HepG2 (cell line): ENCODE measurements around the gene HMBS. TPM values are rescaled to one million over a fixed set of nuclear protein-coding genes. Genes with fewer than 3 reads are reported as not detected.

Experiments
- ARID5B ChIP-seq: IDR thresholded peaks from 2 replicates; pipeline ENCODE4 v1.4.0; 2020; ENCODE audit warnings: mild to moderate bottlenecking, missing genetic modification reagents
- CERS6 ChIP-seq: sonication (generic); formaldehyde crosslinking; IDR thresholded peaks from 2 replicates; pipeline ENCODE4 v1.5.0; 2020; ENCODE audit warnings: missing genetic modification reagents
- ELF4 ChIP-seq: sonication (generic); formaldehyde crosslinking; IDR thresholded peaks from 2 replicates; pipeline ENCODE4 v1.5.0; 2020; ENCODE audit warnings: missing genetic modification reagents, mild to moderate bottlenecking, moderate library complexity, borderline replicate concordance
- GATAD2A ChIP-seq: IDR thresholded peaks from 2 replicates; pipeline ENCODE4 v1.6.1; 2016
- GTF2F1 ChIP-seq: fragments of 150-350 bp; IDR thresholded peaks from 2 replicates; pipeline ENCODE4 v1.6.1; 2014; ENCODE audit warnings: low read length
- IRF1 ChIP-seq: sonication (generic); formaldehyde crosslinking; IDR thresholded peaks from 2 replicates; pipeline ENCODE4 v1.4.0; 2020; ENCODE audit warnings: low read depth, mild to moderate bottlenecking, missing genetic modification reagents
- LCORL ChIP-seq, 2 experiments: fragments of 450-650 bp in 1 of 2; sonication (generic) in 1 of 2; formaldehyde crosslinking in 1 of 2; IDR thresholded peaks; 2 replicates each; pipeline versions ENCODE4 v1.5.0 to v1.6.1; 2017 to 2020; ENCODE audit warnings: antibody characterized with exemption in 1 of 2, missing genetic modification reagents in 1 of 2
- MAZ ChIP-seq, 2 experiments: sonication (generic) in 1 of 2; formaldehyde crosslinking in 1 of 2; IDR thresholded peaks; 2 replicates each; pipeline versions ENCODE4 v1.5.0 to v1.6.1; 2012 to 2020; ENCODE audit warnings: low read depth in 2 of 2, mild to moderate bottlenecking in 2 of 2, borderline replicate concordance in 1 of 2, improper control_type of control experiment in 1 of 2, low read length in 1 of 2, missing genetic modification reagents in 1 of 2, moderate library complexity in 1 of 2
- NFE2 ChIP-seq: sonication (generic); formaldehyde crosslinking; IDR thresholded peaks from 2 replicates; pipeline ENCODE4 v1.4.0; 2020; ENCODE audit warnings: missing genetic modification reagents
- POLR2A ChIP-seq, 2 experiments: IDR thresholded peaks; 2 replicates each; pipeline ENCODE4 v1.6.1; 2011; ENCODE audit warnings: low read depth in 2 of 2, low read length in 2 of 2, mild to moderate bottlenecking in 1 of 2, moderate library complexity in 1 of 2; ENCODE audit not compliant: insufficient read depth in 1 of 2
- RXRA ChIP-seq: sonication (generic); formaldehyde crosslinking; IDR thresholded peaks from 2 replicates; pipeline ENCODE4 v1.5.1; 2020; ENCODE audit warnings: missing genetic modification reagents
- SIN3A ChIP-seq: IDR thresholded peaks from 2 replicates; pipeline ENCODE4 v1.6.1; 2011; ENCODE audit warnings: low read depth, mild to moderate bottlenecking, control low read depth, low read length, borderline replicate concordance
- STAT6 ChIP-seq: sonication (generic); formaldehyde crosslinking; IDR thresholded peaks from 2 replicates; pipeline ENCODE4 v1.4.0; 2020; ENCODE audit warnings: missing genetic modification reagents, mild to moderate bottlenecking, borderline replicate concordance
- TAF1 ChIP-seq: sonication (generic); formaldehyde crosslinking; IDR thresholded peaks from 2 replicates; pipeline ENCODE4 v1.4.0; 2020; ENCODE audit warnings: missing genetic modification reagents
- ZBTB42 ChIP-seq: sonication (generic); formaldehyde crosslinking; IDR thresholded peaks from 2 replicates; pipeline ENCODE4 v1.5.0; 2020; ENCODE audit warnings: mild to moderate bottlenecking, missing genetic modification reagents
- ZFP62 ChIP-seq: sonication (generic); formaldehyde crosslinking; IDR thresholded peaks from 2 replicates; pipeline ENCODE4 v1.4.0; 2020; ENCODE audit warnings: missing genetic modification reagents
- ZGPAT ChIP-seq: IDR thresholded peaks from 2 replicates; pipeline ENCODE4 v1.6.1; 2016; ENCODE audit warnings: mild to moderate bottlenecking
- ZNF253 ChIP-seq: sonication (generic); formaldehyde crosslinking; IDR thresholded peaks from 2 replicates; pipeline ENCODE4 v1.8.0; 2022; ENCODE audit warnings: mild to moderate bottlenecking, missing genetic modification reagents, borderline replicate concordance
- ZNF550 ChIP-seq: sonication (generic); formaldehyde crosslinking; IDR thresholded peaks from 2 replicates; pipeline ENCODE4 v1.4.0; 2020; ENCODE audit warnings: mild to moderate bottlenecking, missing genetic modification reagents, borderline replicate concordance
- polyA plus RNA-seq, 8 experiments: library from polyadenylated mRNA; depleted of rRNA in 3 of 8; stranded (reverse) in 7 of 8; unstranded in 1 of 8; fragments of >200 nt; fragmentation: Illumina TruSeq in 4 of 8; extraction: Trizol in 4 of 8; gene quantifications; 2 replicates each; pipeline versions ENCODE4 v1.2.1 to v1.2.3, GENCODE V29; 2011 to 2016; ENCODE audit warnings: low read depth in 4 of 8, missing spikeins in 1 of 8, mixed read lengths in 1 of 8; ENCODE audit not compliant: insufficient read depth in 1 of 8
- total RNA-seq, 5 experiments: library from RNA; depleted of rRNA; stranded (reverse); fragments of >200 nt; fragmentation: Illumina TruSeq; extraction: Trizol; gene quantifications; 2 replicates each; pipeline ENCODE4 v1.2.3, GENCODE V29; 2016; ENCODE audit warnings: low read depth in 1 of 5

Gene HMBS
- total and polyA plus RNA-seq, 2 of the 13 experiments (the other 11 are each of a cell fraction or from before 2014, with no cell fraction given): 9.4 to 46.9 TPM

- TF ChIP-seq POLR2A (IDR thresholded peaks at IDR 0.05; ENCODE audit: insufficient read depth in 1 of 2, low read depth in 2 of 2, low read length in 2 of 2): peak in 1 of 2 experiments; percentile 49; a peak in 2 of 4 replicates
- no peak for TF ChIP-seq ELF4 (CRISPR knock-in tag)
- no peak for TF ChIP-seq ZFP62 (CRISPR knock-in tag)
- no peak for TF ChIP-seq GATAD2A (CRISPR knock-in tag)
- TF ChIP-seq STAT6: no peak
- TF ChIP-seq ZGPAT: no peak
- TF ChIP-seq ZBTB42 (CRISPR knock-in tag): no peak
- no peak for TF ChIP-seq NFE2 (CRISPR knock-in tag)
- TF ChIP-seq ZNF550 (CRISPR knock-in tag): no peak
- no peak for TF ChIP-seq ARID5B (CRISPR knock-in tag)
- TF ChIP-seq SIN3A: 0 out of 2 replicates have a peak, but pooled peaks have one; percentile 49
- TF ChIP-seq CERS6 (CRISPR knock-in tag): no peak
- no peak for TF ChIP-seq LCORL (IDR thresholded peaks at IDR 0.05)
- no peak; the same call in 1 of the 2 replicates for TF ChIP-seq LCORL (CRISPR knock-in tag; IDR thresholded peaks at IDR 0.05)
- 0 out of 2 replicates have a peak, but pooled peaks have one; percentile 51 for TF ChIP-seq ZNF253
- no peak for TF ChIP-seq MAZ (IDR thresholded peaks at IDR 0.05; ENCODE audit: borderline replicate concordance, low read depth, low read length)
- no peak for TF ChIP-seq MAZ (CRISPR knock-in tag; IDR thresholded peaks at IDR 0.05; ENCODE audit: low read depth)
- TF ChIP-seq TAF1 (CRISPR knock-in tag): no peak
- no peak for TF ChIP-seq GTF2F1
- TF ChIP-seq IRF1 (CRISPR knock-in tag): no peak
- TF ChIP-seq RXRA: no peak
Observed at GRCh38 chr11:119093942-119094815, 9.5 kb downstream of the HMBS start (continued).
